Loucy (cell line): ENCODE data around the gene CLSTN2.
A peak's percentile ranks its signal among the peaks of the same experiment; 100 is the strongest.

Experiments
- H2AFZ ChIP-seq: fragments of 200-600 bp; sonication (generic); 2 replicates; pipeline ENCODE4 v1.6.0; 2016; ENCODE audit warnings: antibody characterized with exemption, mild to moderate bottlenecking, low read length, moderate library complexity
- H3F3A ChIP-seq: fragments of 200-600 bp; 2 replicates; pipeline ENCODE4 v1.6.0; 2016; ENCODE audit warnings: antibody characterized with exemption, low read depth, mild to moderate bottlenecking
- H3K27me3 ChIP-seq: fragments of 200-600 bp; sonication (generic); 2 replicates; pipeline ENCODE4 v1.6.1; 2014; ENCODE audit warnings: low read length, mild to moderate bottlenecking; ENCODE audit not compliant: insufficient read depth, poor library complexity, severe bottlenecking
- H3K36me3 ChIP-seq: fragments of 200-600 bp; sonication (generic); 2 replicates; pipeline ENCODE4 v1.6.1; 2016; ENCODE audit warnings: low read length; ENCODE audit not compliant: insufficient read depth
- H3K4me1 ChIP-seq: fragments of 200-600 bp; sonication (generic); 2 replicates; pipeline ENCODE4 v1.5.1; 2014; ENCODE audit warnings: low read length, mild to moderate bottlenecking; ENCODE audit not compliant: insufficient read depth, poor library complexity, severe bottlenecking
- H3K4me2 ChIP-seq: fragments of 200-600 bp; sonication (generic); 2 replicates; pipeline ENCODE4 v1.6.0; 2014; ENCODE audit warnings: antibody characterized with exemption, low read length, low read depth, mild to moderate bottlenecking; ENCODE audit not compliant: poor library complexity, severe bottlenecking
- H3K4me3 ChIP-seq: fragments of 200-600 bp; sonication (generic); 2 replicates; pipeline ENCODE4 v1.5.1; 2014; ENCODE audit warnings: low read length, mild to moderate bottlenecking, mixed read lengths; ENCODE audit not compliant: poor library complexity, severe bottlenecking
- H3K79me2 ChIP-seq: fragments of 200-600 bp; sonication (generic); 2 replicates; pipeline ENCODE4 v1.6.1; 2014; ENCODE audit warnings: low read length; ENCODE audit not compliant: insufficient read depth
- H3K9ac ChIP-seq: fragments of 200-600 bp; sonication (generic); 2 replicates; pipeline ENCODE4 v1.6.0; 2014; ENCODE audit warnings: mild to moderate bottlenecking, low read depth, low read length, moderate library complexity; ENCODE audit not compliant: poor library complexity, severe bottlenecking
- H3K9me2 ChIP-seq: fragments of 200-600 bp; sonication (generic); replicated peaks from 2 replicates; pipeline ENCODE4 v1.6.1; 2016; ENCODE audit warnings: low read depth, low read length, mixed read lengths
- H3K9me3 ChIP-seq: fragments of 200-600 bp; sonication (generic); 2 replicates; pipeline ENCODE4 v1.6.1; 2014; ENCODE audit warnings: mild to moderate bottlenecking, antibody characterized with exemption, low read length, low read depth; ENCODE audit not compliant: insufficient read depth
- H4K20me1 ChIP-seq: fragments of 200-600 bp; sonication (generic); 2 replicates; pipeline ENCODE4 v1.6.0; 2014; ENCODE audit warnings: antibody characterized with exemption, low read length, mild to moderate bottlenecking; ENCODE audit not compliant: insufficient read depth, poor library complexity, severe bottlenecking
- EZH2phosphoT487 ChIP-seq: fragments of 200-600 bp; IDR thresholded peaks from 2 replicates; pipeline ENCODE4 v1.6.1; 2018; ENCODE audit warnings: antibody characterized with exemption, mild to moderate bottlenecking, moderate library complexity, borderline replicate concordance
- TF ChIP-seq, protein P1 (sequence below): fragments of 200-600 bp; sonication (generic); conservative IDR thresholded peaks from 2 replicates; pipeline ENCODE4 v1.5.1; 2014; ENCODE audit warnings: mild to moderate bottlenecking, antibody characterized with exemption, low read length

Gene CLSTN2

DNA sequence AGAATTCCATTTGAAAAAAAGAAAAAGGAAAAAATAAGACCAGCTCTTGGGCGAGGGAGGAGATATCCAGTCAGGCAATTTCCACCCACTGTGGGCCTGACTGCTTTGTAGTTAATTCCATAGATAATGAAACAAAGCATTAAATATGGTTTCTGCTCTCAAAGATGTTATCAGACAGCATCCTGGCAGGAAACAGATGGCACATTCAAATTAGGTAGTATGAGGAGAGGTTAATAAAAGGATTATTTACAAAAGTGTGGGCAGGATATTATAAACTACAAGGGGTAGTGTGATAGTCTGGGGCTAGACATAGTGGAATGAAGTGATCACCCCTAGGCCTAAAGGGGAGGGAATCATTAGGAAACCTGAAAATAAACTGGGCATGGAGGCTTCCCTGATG is 193.2 kb downstream of the CLSTN2 start:
- H3K4me2 ChIP-seq: peak overlapping the region; percentile 46
- H3K9me2 ChIP-seq: no peaks in the 10 kb centered on the region
- no peaks in the 10 kb centered on the region for H3K9me3 ChIP-seq
- no peak overlapping the region for H3K4me3 ChIP-seq
- H3K9ac ChIP-seq: no peak overlapping the region
- H3K4me1 ChIP-seq: peaks cover 23% of the 10 kb centered on the region
- H3F3A ChIP-seq: no peaks in the 10 kb centered on the region
- H3K36me3 ChIP-seq: no peaks in the 10 kb centered on the region
- H3K79me2 ChIP-seq: no peaks in the 10 kb centered on the region
- TF ChIP-seq, protein P1, sequence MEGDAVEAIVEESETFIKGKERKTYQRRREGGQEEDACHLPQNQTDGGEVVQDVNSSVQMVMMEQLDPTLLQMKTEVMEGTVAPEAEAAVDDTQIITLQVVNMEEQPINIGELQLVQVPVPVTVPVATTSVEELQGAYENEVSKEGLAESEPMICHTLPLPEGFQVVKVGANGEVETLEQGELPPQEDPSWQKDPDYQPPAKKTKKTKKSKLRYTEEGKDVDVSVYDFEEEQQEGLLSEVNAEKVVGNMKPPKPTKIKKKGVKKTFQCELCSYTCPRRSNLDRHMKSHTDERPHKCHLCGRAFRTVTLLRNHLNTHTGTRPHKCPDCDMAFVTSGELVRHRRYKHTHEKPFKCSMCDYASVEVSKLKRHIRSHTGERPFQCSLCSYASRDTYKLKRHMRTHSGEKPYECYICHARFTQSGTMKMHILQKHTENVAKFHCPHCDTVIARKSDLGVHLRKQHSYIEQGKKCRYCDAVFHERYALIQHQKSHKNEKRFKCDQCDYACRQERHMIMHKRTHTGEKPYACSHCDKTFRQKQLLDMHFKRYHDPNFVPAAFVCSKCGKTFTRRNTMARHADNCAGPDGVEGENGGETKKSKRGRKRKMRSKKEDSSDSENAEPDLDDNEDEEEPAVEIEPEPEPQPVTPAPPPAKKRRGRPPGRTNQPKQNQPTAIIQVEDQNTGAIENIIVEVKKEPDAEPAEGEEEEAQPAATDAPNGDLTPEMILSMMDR: no peak
- TF ChIP-seq EZH2phosphoT487: no peak
- no peaks in the 10 kb centered on the region for H3K27me3 ChIP-seq
- H4K20me1 ChIP-seq: no peaks in the 10 kb centered on the region
- peak overlapping the region; percentile 44; the same call in 1 of the 2 replicates for H2AFZ ChIP-seq

DNA sequence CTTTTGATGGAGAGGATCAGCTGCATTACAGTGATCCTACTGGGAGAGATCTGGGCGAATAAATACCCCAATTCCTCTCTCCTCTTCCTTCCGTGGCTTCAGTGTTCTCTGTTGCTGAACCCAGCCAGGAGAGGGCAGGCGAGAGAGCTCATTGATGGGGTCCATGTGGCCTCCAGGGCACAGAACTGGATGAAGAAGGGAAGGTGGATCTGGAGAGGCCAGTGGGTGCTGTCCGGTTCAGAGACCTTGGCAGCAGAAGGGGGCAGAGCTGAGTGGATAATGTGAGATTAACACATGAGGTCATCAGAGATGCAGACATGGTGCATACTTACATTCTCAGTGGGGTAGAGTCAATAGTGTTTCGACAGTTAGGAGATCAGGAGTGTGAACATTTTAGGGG is 193.6 kb downstream of the CLSTN2 start:
- Histone ChIP-seq H3K27me3 (no peaks in the 10 kb centered on the region), H3K36me3 (no peaks in the 10 kb centered on the region), H3K4me3 (no peak overlapping the region), H3K79me2 (no peaks in the 10 kb centered on the region), H3K4me2 (peak overlapping the region; percentile 46), H2AFZ (peak overlapping the region; percentile 44; the same call in 1 of the 2 replicates), H3K9me3 (no peaks in the 10 kb centered on the region), H3K9ac (no peak overlapping the region), H3F3A (no peaks in the 10 kb centered on the region), H3K9me2 (no peaks in the 10 kb centered on the region), H3K4me1 (peaks cover 23% of the 10 kb centered on the region), H4K20me1 (no peaks in the 10 kb centered on the region)
- no peak for TF ChIP-seq EZH2phosphoT487
- TF ChIP-seq, protein P1: peak; percentile 63

DNA sequence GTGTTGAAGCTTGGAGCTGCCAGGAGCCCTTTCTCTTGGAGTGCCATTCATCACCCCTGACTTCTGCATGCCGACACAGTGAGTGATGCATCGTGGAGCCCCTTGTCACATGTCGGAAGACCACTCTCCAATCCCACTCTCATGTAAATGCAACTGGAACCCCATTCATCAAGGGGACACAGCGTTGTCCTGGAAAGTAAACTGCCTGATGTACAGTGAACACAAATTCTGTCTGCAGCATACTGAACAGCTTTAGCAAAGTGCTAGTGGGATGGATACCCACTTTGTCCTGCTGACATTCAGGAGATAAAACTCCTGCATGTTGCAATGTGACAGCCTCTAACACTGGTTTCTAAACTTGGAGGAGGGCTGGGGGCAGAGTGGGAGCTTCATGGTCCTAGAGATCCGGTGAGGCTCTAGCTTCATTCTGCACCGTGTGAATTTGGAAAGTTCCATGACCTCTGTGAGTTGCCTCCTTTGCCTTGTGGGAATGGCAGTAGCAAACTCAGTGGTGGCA is 194.8 kb downstream of the CLSTN2 start:
- no peaks in the 10 kb centered on the region for H3K36me3 ChIP-seq
- peaks cover 23% of the 10 kb centered on the region for H3K4me1 ChIP-seq
- no peak overlapping the region for H3K9ac ChIP-seq
- H3K79me2 ChIP-seq: no peaks in the 10 kb centered on the region
- H3F3A ChIP-seq: no peaks in the 10 kb centered on the region
- H3K9me2 ChIP-seq: no peaks in the 10 kb centered on the region
- TF ChIP-seq, protein P1: no peak
- no peak for TF ChIP-seq EZH2phosphoT487
- H4K20me1 ChIP-seq: no peaks in the 10 kb centered on the region
- no peaks in the 10 kb centered on the region for H3K27me3 ChIP-seq
- H3K4me3 ChIP-seq: no peak overlapping the region
- no peak overlapping the region for H2AFZ ChIP-seq
- no peaks in the 10 kb centered on the region for H3K9me3 ChIP-seq
- no peak overlapping the region for H3K4me2 ChIP-seq
